Adrenal gland (tissue), 12 donors: ENCODE measurements around the gene CDK14. TPM values are rescaled to one million over a fixed set of nuclear protein-coding genes. Genes with fewer than 3 reads are reported as not detected.

Source experiments
- DNase-seq, 7 donors: peaks; one replicate each; pipeline ENCODE4 v3.0.0-alpha.2; 2019 to 2020
- H3K27ac ChIP-seq, 5 donors: fragments of 200-600 bp; sonication (generic) in 4 of 5; 1 replicate in 3 of 5; 2 replicates in 2 of 5; pipeline versions ENCODE4 v1.5.1 to v1.8.0; 2016 to 2020; ENCODE audit warnings: mild to moderate bottlenecking in 1 of 5
- H3K27me3 ChIP-seq: fragments of 200-600 bp; 2 replicates; pipeline ENCODE4 v1.8.0; 2021
- H3K36me3 ChIP-seq, 2 donors: fragments of 200-600 bp; replicated peaks in 1 of 2; 1 replicate in 1 of 2; 2 replicates in 1 of 2; pipeline versions ENCODE4 v1.5.1 to v1.8.0; 2018 to 2022
- H3K4me1 ChIP-seq, 2 donors: fragments of 200-600 bp; replicated peaks in 1 of 2; 1 replicate in 1 of 2; 2 replicates in 1 of 2; pipeline versions ENCODE4 v1.5.1 to v1.8.0; 2018 to 2021
- H3K4me3 ChIP-seq, 4 donors: fragments of 200-600 bp; sonication (generic) in 3 of 4; one replicate each; pipeline ENCODE4 v1.5.1; 2016 to 2018
- H3K9me3 ChIP-seq, 3 donors: fragments of 200-600 bp; sonication (generic) in 1 of 3; replicated peaks in 1 of 3; 1 replicate in 2 of 3; 2 replicates in 1 of 3; pipeline versions ENCODE4 v1.5.1 to v1.8.0; 2016 to 2021
- CTCF ChIP-seq, 6 experiments: fragments of 450-650 bp in 4 of 6; fragments of 200-600 bp in 2 of 6; sonication (generic) in 1 of 6; IDR thresholded peaks; 1 replicate in 5 of 6; 2 replicates in 1 of 6; pipeline versions ENCODE4 v1.5.1 to v1.8.0; 2016 to 2021; ENCODE audit warnings: antibody characterized with exemption in 6 of 6, mild to moderate bottlenecking in 2 of 6, moderate library complexity in 1 of 6
- POLR2A ChIP-seq, 2 donors: fragments of 450-650 bp; IDR thresholded peaks; one replicate each; pipeline ENCODE4 v1.6.1; 2017; ENCODE audit warnings: antibody characterized with exemption in 2 of 2, mild to moderate bottlenecking in 2 of 2, moderate library complexity in 1 of 2
- WGBS, 4 donors: extraction: QIAGEN DNeasy Blood & Tissue Kit in 2 of 4; methylation state at CpG; one replicate each; pipeline versions ENCODE4 v1.1.5 to v1.1.7; 2013 to 2017; 5-methylcytosine and 5-hydroxymethylcytosine counted together
- intact Hi-C, 2 donors: fragments of 100-400 bp; cut with DNase I; formaldehyde crosslinking; loops; one replicate each; pipeline versions ENCODE4 v1.14.1 to v1.15.0; 2022 to 2023
- polyA plus RNA-seq, 3 donors: library from polyadenylated mRNA; stranded (reverse); fragments of 200-250 nt in 2 of 3; fragments of 350-450 nt in 1 of 3; fragmentation: Illumina TruSeq in 1 of 3; extraction: RNeasy Lipid Tissue Mini Kit (QIAGEN cat#74804) in 1 of 3; gene quantifications; one replicate each; pipeline ENCODE4 v1.2.3, GENCODE V29; 2013 to 2014
- total RNA-seq, 9 donors: library from RNA; depleted of rRNA in 4 of 9; stranded (reverse); fragments of >200 nt in 4 of 9; fragments of 120-200 nt in 1 of 9; fragmentation: NEBNext Ultra II Directional in 1 of 9; extraction: Animal tissue kit (Norgen Biotek cat#: 25700) in 1 of 9; gene quantifications; one replicate each; pipeline versions ENCODE4 v1.1.0 to v1.2.4, GENCODE V29; 2013 to 2023
- donor health status: healthy with polysubstance abuse.
- donor health status: Bipolar disorder and iron deficiency.
- donor health status: DM: yes; HTN: yes; CAD: no.
- donor health status: DM: no; HTN: no; CAD: no.
- donor health status: DM: no; HTN: no; CAD: no.
- donor health status: DM: yes; HTN: yes; CAD: no.

CDK14 gene
- total and polyA plus RNA-seq, 12 donors: 1.9 to 14.5 (median 7.6) TPM

GRCh38 chr7:90933041-90933440, 336.9 kb downstream of the CDK14 start:
- intact Hi-C loops: no loop called here
- no peaks in the 10 kb centered on the region for H3K36me3 ChIP-seq
- WGBS, 4 donors: 85 to 93% (median 89%) methylated on average over 3 of the region's 3 CpGs
- H3K27me3 ChIP-seq: no peaks in the 10 kb centered on the region
- no peak for TF ChIP-seq POLR2A (IDR thresholded peaks at IDR 0.05)
- H3K4me1 ChIP-seq: no peaks in the 10 kb centered on the region
- H3K27ac ChIP-seq: no peak overlapping the region
- H3K9me3 ChIP-seq: no peaks in the 10 kb centered on the region
- no peak for DNase-seq
- H3K4me3 ChIP-seq: no peak overlapping the region

- no peaks in the 10 kb centered on the region for H3K4me1 ChIP-seq
- TF ChIP-seq CTCF (IDR thresholded peaks at IDR 0.05): no peak
- no peak for TF ChIP-seq POLR2A (IDR thresholded peaks at IDR 0.05)
- H3K4me3 ChIP-seq: no peak overlapping the region
- no peak overlapping the region for H3K27ac ChIP-seq
- no peaks in the 10 kb centered on the region for H3K27me3 ChIP-seq
- no peak for DNase-seq
- no peaks in the 10 kb centered on the region for H3K36me3 ChIP-seq
- intact Hi-C loops: no loop called here
- WGBS, 4 donors: 88 to 100% (median 91%) methylated on average over 5 of the region's 5 CpGs
- H3K9me3 ChIP-seq: no peaks in the 10 kb centered on the region
These were observed 337.9 kb downstream of the CDK14 start for GRCh38 chr7:90933984-90934383.

- Histone ChIP-seq H3K9me3 (no peaks in the 10 kb centered on the region), H3K27me3 (no peaks in the 10 kb centered on the region), H3K4me1 (no peaks in the 10 kb centered on the region), H3K27ac (no peak overlapping the region), H3K36me3 (no peaks in the 10 kb centered on the region), H3K4me3 (no peak overlapping the region)
- no peak for DNase-seq
- no peak for TF ChIP-seq CTCF (IDR thresholded peaks at IDR 0.05)
- intact Hi-C loops: no loop called here
These were observed 342.2 kb downstream of the CDK14 start for GRCh38 chr7:90938371-90938770.

GRCh38 chr7:90939666-90940065, 343.5 kb downstream of the CDK14 start:
- no peaks in the 10 kb centered on the region for H3K27me3 ChIP-seq
- WGBS, 4 donors: 87 to 93% (median 90%) methylated on average over 3 of the region's 3 CpGs
- DNase-seq: no peak
- H3K9me3 ChIP-seq: no peaks in the 10 kb centered on the region
- H3K4me1 ChIP-seq: no peaks in the 10 kb centered on the region
- H3K36me3 ChIP-seq: no peaks in the 10 kb centered on the region
- H3K4me3 ChIP-seq: no peak overlapping the region
- H3K27ac ChIP-seq: no peak overlapping the region
- no peak for TF ChIP-seq CTCF (IDR thresholded peaks at IDR 0.05)
- TF ChIP-seq POLR2A (IDR thresholded peaks at IDR 0.05): no peak
- intact Hi-C loops: no loop called here

GRCh38 chr7:90944021-90944420, 347.9 kb downstream of the CDK14 start:
- H3K9me3 ChIP-seq: no peaks in the 10 kb centered on the region
- 82 to 98% (median 83%) methylated on average over 3 of the region's 3 CpGs for WGBS, 4 donors
- no peak overlapping the region for H3K27ac ChIP-seq
- no peaks in the 10 kb centered on the region for H3K4me1 ChIP-seq
- no peaks in the 10 kb centered on the region for H3K27me3 ChIP-seq
- DNase-seq: no peak
- H3K4me3 ChIP-seq: no peak overlapping the region
- H3K36me3 ChIP-seq: no peaks in the 10 kb centered on the region
- intact Hi-C loops: no loop called here
- TF ChIP-seq CTCF (IDR thresholded peaks at IDR 0.05) (no peak), POLR2A (IDR thresholded peaks at IDR 0.05) (no peak)
